NCI-H146 treated with DMSO at 0.1 percent for 48 hours (cell line): ENCODE measurements around the gene PLEKHH1.
"Not testable (repeated sequence)": the region's sequence is repeated elsewhere in the genome, so short reads cannot be mapped to it uniquely, and the experiment has no call there.

Source experiments
- DNase-seq: peaks from one replicate; lab custom pipeline; 2025; ENCODE audit not compliant: unreplicated experiment; lab: John Stamatoyannopoulos, UW

Gene PLEKHH1

GRCh38 chr14:67620217-67620785, 87.2 kb downstream of the PLEKHH1 start:
- no peak for DNase-seq

GRCh38 chr14:67622675-67623074, 89.6 kb downstream of the PLEKHH1 start:
- DNase-seq, result no peak

GRCh38 chr14:67623114-67623513, 90.0 kb downstream of the PLEKHH1 start:
- no peak for DNase-seq

- DNase-seq, result not testable (repeated sequence)
Measured at GRCh38 chr14:67626131-67626530, 93.0 kb downstream of the PLEKHH1 start.

GRCh38 chr14:67627519-67627918, 94.4 kb downstream of the PLEKHH1 start:
- DNase-seq, result no peak

- no peak for DNase-seq
Measured at GRCh38 chr14:67630186-67630585, 97.1 kb downstream of the PLEKHH1 start.

- DNase-seq, result no peak
Measured at GRCh38 chr14:67630938-67631337, 97.8 kb downstream of the PLEKHH1 start.

GRCh38 chr14:67633451-67634147, 100.5 kb downstream of the PLEKHH1 start:
- no peak for DNase-seq

GRCh38 chr14:67636361-67636919, 103.3 kb downstream of the PLEKHH1 start:
- no peak for DNase-seq

- DNase-seq, result no peak
Measured at GRCh38 chr14:67638642-67639041, 105.6 kb downstream of the PLEKHH1 start.
